Endothelial cell (in vitro differentiated cells): ENCODE results near the gene HOXA7. TPM values are rescaled to one million over a fixed set of nuclear protein-coding genes. Genes with fewer than 3 reads are reported as not detected.
A peak's percentile ranks its signal among the peaks of the same experiment; 100 is the strongest.

Experiments
- DNase-seq: peaks from one replicate; pipeline ENCODE4 v3.0.0; 2021; ENCODE audit warnings: low spot score
- H3K27ac Mint-ChIP-seq: one replicate; pipeline ENCODE4 v1.8.0; 2021; ENCODE audit warnings: mixed read lengths, inconsistent platforms; ENCODE audit not compliant: unreplicated experiment
- H3K27me3 Mint-ChIP-seq: one replicate; pipeline ENCODE4 v1.8.0; 2021; ENCODE audit warnings: mild to moderate bottlenecking, moderate library complexity, mixed read lengths, inconsistent platforms; ENCODE audit not compliant: unreplicated experiment
- H3K36me3 Mint-ChIP-seq: one replicate; pipeline ENCODE4 v1.8.0; 2021; ENCODE audit warnings: mild to moderate bottlenecking, low read depth, mixed read lengths, inconsistent platforms; ENCODE audit not compliant: unreplicated experiment
- H3K4me1 Mint-ChIP-seq: one replicate; pipeline ENCODE4 v1.8.0; 2021; ENCODE audit warnings: mild to moderate bottlenecking, mixed read lengths, inconsistent platforms; ENCODE audit not compliant: unreplicated experiment
- H3K4me3 Mint-ChIP-seq: one replicate; pipeline ENCODE4 v1.8.0; 2021; ENCODE audit warnings: mild to moderate bottlenecking, mixed read lengths, inconsistent platforms; ENCODE audit not compliant: unreplicated experiment
- H3K9me3 Mint-ChIP-seq: one replicate; pipeline ENCODE4 v1.8.0; 2021; ENCODE audit warnings: mixed read lengths, inconsistent platforms; ENCODE audit not compliant: unreplicated experiment
- CTCF ChIP-seq: fragments of 200-600 bp; sonication (generic); IDR thresholded peaks from one replicate; pipeline ENCODE4 v1.5.0; 2021; ENCODE audit warnings: antibody characterized with exemption; ENCODE audit not compliant: unreplicated experiment
- total RNA-seq: library from RNA; stranded (reverse); fragmentation: NEBNext Ultra II Directional; extraction: Animal tissue kit (Norgen Biotek cat#: 25700); gene quantifications from one replicate; pipeline ENCODE4 v1.2.1, GENCODE V29; 2021; ENCODE audit not compliant: unreplicated experiment

The HOXA7 gene
- total RNA-seq, 1 donor from 2014 or later: not detected

- H3K4me1 Mint-ChIP-seq: peaks cover 43% of the 10 kb centered on the region
- no peak overlapping the region for H3K27ac Mint-ChIP-seq
- peaks cover 4% of the 10 kb centered on the region for H3K36me3 Mint-ChIP-seq
- no peaks in the 10 kb centered on the region for H3K9me3 Mint-ChIP-seq
- no peak for TF ChIP-seq CTCF
- H3K4me3 Mint-ChIP-seq: peak overlapping the region; percentile 51
- peaks cover 30% of the 10 kb centered on the region for H3K27me3 Mint-ChIP-seq
- no peak for DNase-seq
These were observed 13.4 kb upstream of the HOXA7 start for GRCh38 chr7:27169658-27170425.

- Mint-ChIP-seq H3K27ac (no peak overlapping the region), H3K36me3 (peaks cover 4% of the 10 kb centered on the region), H3K9me3 (no peaks in the 10 kb centered on the region), H3K4me1 (peaks cover 50% of the 10 kb centered on the region), H3K4me3 (peak overlapping the region; percentile 62), H3K27me3 (peaks cover 41% of the 10 kb centered on the region)
- DNase-seq: no peak
- no peak for TF ChIP-seq CTCF
These were observed 11.9 kb upstream of the HOXA7 start for GRCh38 chr7:27168265-27168947.

GRCh38 chr7:27167916-27168264 is 11.4 kb upstream of the HOXA7 start:
- peaks cover 50% of the 10 kb centered on the region for H3K4me1 Mint-ChIP-seq
- H3K36me3 Mint-ChIP-seq: peaks cover 4% of the 10 kb centered on the region
- TF ChIP-seq CTCF: no peak
- H3K9me3 Mint-ChIP-seq: no peaks in the 10 kb centered on the region
- peaks cover 41% of the 10 kb centered on the region for H3K27me3 Mint-ChIP-seq
- no peak for DNase-seq
- H3K27ac Mint-ChIP-seq: peak overlapping the region; percentile 45
- no peak overlapping the region for H3K4me3 Mint-ChIP-seq

- Mint-ChIP-seq H3K36me3 (peaks cover 4% of the 10 kb centered on the region), H3K4me3 (peak overlapping the region; percentile 6), H3K27ac (no peak overlapping the region)
These were observed 10.3 kb upstream of the HOXA7 start for GRCh38 chr7:27166531-27167505.

More at GRCh38 chr7:27166531-27167505, 10.3 kb upstream of the HOXA7 start:
- no peak for DNase-seq
- Mint-ChIP-seq H3K9me3 (no peaks in the 10 kb centered on the region), H3K27me3 (peaks cover 35% of the 10 kb centered on the region), H3K4me1 (peaks cover 44% of the 10 kb centered on the region)
- no peak for TF ChIP-seq CTCF
